Thyroid gland (tissue), 4 donors: Measurements from ENCODE around the gene ABHD2.

Experiments used
- POLR2A ChIP-seq, 2 donors: fragments of 450-650 bp; IDR thresholded peaks; one replicate each; pipeline ENCODE4 v1.6.1; 2017; ENCODE audit warnings: antibody characterized with exemption in 2 of 2, mild to moderate bottlenecking in 2 of 2, moderate library complexity in 1 of 2
- TF ChIP-seq, protein P1 (sequence below), 6 experiments: fragments of 200-600 bp in 3 of 6; fragments of 450-650 bp in 3 of 6; sonication (generic) in 3 of 6; IDR thresholded peaks; one replicate each; pipeline ENCODE4 v1.5.1; 2016 to 2019; ENCODE audit warnings: antibody characterized with exemption in 6 of 6, mild to moderate bottlenecking in 2 of 6, inconsistent platforms in 1 of 6, moderate library complexity in 1 of 6

DNA sequence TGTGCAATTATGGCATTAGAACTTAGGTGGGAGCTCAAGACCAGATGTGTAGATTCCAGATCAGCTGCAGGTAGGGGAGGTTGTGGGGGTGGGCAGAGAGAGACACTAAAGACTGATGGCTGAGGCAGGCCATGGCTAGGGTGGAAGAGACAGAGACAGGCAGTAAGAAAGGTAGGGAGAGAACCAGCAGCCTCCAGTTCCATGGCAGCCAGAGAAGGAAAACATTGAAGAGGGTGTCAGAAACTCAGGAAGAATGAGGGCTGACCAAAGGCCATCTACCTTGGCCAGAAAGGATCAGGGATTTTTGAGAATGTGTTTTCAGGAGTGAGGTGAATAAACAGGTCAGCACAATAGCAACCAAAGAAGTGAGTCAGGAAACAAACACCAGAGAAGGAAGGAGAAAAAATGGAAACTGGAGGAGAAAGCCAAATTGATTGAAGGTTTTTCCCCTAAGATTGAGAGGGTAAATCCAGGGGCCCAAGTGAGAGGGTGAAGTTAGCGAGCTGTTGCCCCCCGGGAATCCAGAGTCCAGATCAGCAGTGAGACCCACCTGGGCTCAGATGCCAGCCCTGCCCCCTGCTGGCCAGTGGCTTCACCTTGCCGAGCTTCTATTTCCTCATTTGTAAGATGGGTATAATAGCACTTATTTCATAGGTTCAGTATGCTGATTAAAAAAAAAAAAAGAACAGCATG, 41.0 kb downstream of the ABHD2 start:
- TF ChIP-seq, protein P1, sequence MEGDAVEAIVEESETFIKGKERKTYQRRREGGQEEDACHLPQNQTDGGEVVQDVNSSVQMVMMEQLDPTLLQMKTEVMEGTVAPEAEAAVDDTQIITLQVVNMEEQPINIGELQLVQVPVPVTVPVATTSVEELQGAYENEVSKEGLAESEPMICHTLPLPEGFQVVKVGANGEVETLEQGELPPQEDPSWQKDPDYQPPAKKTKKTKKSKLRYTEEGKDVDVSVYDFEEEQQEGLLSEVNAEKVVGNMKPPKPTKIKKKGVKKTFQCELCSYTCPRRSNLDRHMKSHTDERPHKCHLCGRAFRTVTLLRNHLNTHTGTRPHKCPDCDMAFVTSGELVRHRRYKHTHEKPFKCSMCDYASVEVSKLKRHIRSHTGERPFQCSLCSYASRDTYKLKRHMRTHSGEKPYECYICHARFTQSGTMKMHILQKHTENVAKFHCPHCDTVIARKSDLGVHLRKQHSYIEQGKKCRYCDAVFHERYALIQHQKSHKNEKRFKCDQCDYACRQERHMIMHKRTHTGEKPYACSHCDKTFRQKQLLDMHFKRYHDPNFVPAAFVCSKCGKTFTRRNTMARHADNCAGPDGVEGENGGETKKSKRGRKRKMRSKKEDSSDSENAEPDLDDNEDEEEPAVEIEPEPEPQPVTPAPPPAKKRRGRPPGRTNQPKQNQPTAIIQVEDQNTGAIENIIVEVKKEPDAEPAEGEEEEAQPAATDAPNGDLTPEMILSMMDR (IDR thresholded peaks at IDR 0.05), result peak in 5 of 6 experiments; percentile 26 to 70 (median 39)
- TF ChIP-seq POLR2A (IDR thresholded peaks at IDR 0.05), result no peak
